ENCODE results near the gene SRD5A2. TPM values are rescaled to one million over a fixed set of nuclear protein-coding genes. Genes with fewer than 3 reads are reported as not detected.
A peak's percentile ranks its signal among the peaks of the same experiment; 100 is the strongest.

The SRD5A2 gene
- total RNA-seq, 1 donor from 2014 or later = 0.17 TPM

- Histone ChIP-seq H3K4me3 (ENCODE audit: low read depth, low read length) (no peak overlapping the region), H3K27me3 (ENCODE audit: control insufficient read depth, insufficient read depth, low read length) (no peaks in the 10 kb centered on the region), H3K36me3 (ENCODE audit: control insufficient read depth, insufficient read depth, low read length) (no peaks in the 10 kb centered on the region)
- TF ChIP-seq CTCF (IDR thresholded peaks at IDR 0.05; ENCODE audit: insufficient read depth, low read length, poor library complexity, severe bottlenecking) = no peak
- no peak for DNase-seq (ENCODE audit: low read depth)
Measured at GRCh38 chr2:31547485-31547884, 33.3 kb downstream of the SRD5A2 start.

DNA sequence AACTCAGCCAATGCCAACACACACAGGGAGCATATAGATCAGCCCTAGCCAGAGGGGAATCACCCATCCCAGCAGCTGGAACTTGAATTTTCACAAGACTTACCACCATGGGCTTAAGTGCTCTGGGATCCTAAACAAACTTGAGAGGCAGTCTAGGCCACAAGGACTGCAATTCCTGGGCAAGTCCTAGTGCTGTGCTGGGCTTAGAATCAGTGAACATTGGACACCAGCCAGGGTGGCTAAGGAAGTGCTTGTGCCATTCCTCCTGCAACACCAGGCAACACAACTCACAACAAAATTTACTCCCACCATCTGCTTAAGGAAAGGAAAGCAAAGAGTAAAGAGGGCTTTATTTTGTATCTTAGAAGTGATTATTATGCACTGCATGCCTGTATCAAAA lies 38.9 kb downstream of the SRD5A2 start:
- no peak for DNase-seq (ENCODE audit: low read depth)
- H3K27me3 ChIP-seq (ENCODE audit: control insufficient read depth, insufficient read depth, low read length) = peaks cover 6% of the 10 kb centered on the region
- TF ChIP-seq CTCF (IDR thresholded peaks at IDR 0.05; ENCODE audit: insufficient read depth, low read length, poor library complexity, severe bottlenecking) = no peak
- no peak overlapping the region for H3K4me3 ChIP-seq (ENCODE audit: low read depth, low read length)
- no peaks in the 10 kb centered on the region for H3K36me3 ChIP-seq (ENCODE audit: control insufficient read depth, insufficient read depth, low read length)

DNA sequence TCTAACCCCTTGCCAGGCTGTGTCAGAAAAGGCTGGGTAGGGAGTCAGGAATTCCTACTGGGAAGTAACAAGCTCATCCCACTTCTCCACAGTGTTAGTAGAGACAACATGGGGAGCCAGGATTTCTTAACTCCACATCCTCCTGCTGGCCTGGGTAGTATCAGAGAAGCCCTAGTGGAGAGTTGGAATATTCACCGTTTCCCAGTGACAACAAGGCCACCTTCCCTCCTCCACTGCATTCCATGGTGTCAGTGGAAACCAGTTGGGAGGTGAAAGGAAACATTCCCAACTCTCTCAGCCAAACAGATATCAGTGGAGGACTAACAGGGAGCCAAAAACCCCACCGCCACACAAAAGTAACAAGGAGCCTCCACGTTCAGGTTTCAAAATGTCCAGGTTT lies 41.2 kb downstream of the SRD5A2 start:
- TF ChIP-seq CTCF (IDR thresholded peaks at IDR 0.05; ENCODE audit: insufficient read depth, low read length, poor library complexity, severe bottlenecking) = no peak
- no peak for DNase-seq (ENCODE audit: low read depth)
- Histone ChIP-seq H3K4me3 (ENCODE audit: low read depth, low read length) (no peak overlapping the region), H3K27me3 (ENCODE audit: control insufficient read depth, insufficient read depth, low read length) (peaks cover 6% of the 10 kb centered on the region), H3K36me3 (ENCODE audit: control insufficient read depth, insufficient read depth, low read length) (no peaks in the 10 kb centered on the region)

DNA sequence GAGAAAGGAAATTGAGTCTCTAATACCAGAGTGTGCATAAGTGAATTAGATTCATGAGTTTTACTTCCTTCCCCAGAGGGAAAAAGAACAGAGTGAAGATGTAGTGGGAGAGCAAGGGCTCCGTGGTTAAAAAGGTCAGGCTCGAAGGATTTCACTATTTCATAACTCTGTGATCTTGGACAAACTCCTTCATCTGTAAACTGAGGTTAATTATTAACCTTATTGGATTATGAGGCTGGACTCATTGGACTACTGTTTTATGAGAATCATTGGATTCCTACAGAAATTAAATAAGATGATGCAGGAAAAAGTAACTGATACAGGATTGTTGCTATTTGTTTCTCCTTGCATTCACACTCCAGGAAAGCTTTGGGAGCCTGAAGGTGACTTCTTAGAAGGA lies 45.0 kb downstream of the SRD5A2 start:
- Histone ChIP-seq H3K27me3 (ENCODE audit: control insufficient read depth, insufficient read depth, low read length) (peaks cover 3% of the 10 kb centered on the region), H3K4me3 (ENCODE audit: low read depth, low read length) (no peak overlapping the region), H3K36me3 (ENCODE audit: control insufficient read depth, insufficient read depth, low read length) (no peaks in the 10 kb centered on the region)
- no peak for TF ChIP-seq CTCF (IDR thresholded peaks at IDR 0.05; ENCODE audit: insufficient read depth, low read length, poor library complexity, severe bottlenecking)
- peak; percentile 29 for DNase-seq (ENCODE audit: low read depth)

DNA sequence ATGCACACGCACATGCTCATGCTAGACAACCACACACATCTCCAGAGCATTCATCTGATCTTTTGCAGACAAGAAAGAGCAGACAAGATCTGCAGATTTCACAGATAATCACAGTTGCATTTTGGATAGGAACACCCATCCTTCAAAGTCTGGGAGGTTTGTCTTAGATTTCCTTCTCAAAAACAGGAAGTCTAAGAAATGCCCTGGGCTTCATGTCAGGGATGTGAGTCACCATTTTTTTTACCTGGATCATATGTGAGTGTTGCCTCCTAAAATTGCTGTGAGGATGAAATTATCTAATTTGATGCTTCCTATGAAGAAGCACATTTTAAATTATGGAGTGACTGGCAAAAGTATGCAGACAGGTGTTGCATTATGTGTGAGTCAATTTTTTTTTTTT lies 46.1 kb downstream of the SRD5A2 start:
- no peak overlapping the region for H3K4me3 ChIP-seq (ENCODE audit: low read depth, low read length)
- no peaks in the 10 kb centered on the region for H3K36me3 ChIP-seq (ENCODE audit: control insufficient read depth, insufficient read depth, low read length)
- no peak for DNase-seq (ENCODE audit: low read depth)
- no peaks in the 10 kb centered on the region for H3K27me3 ChIP-seq (ENCODE audit: control insufficient read depth, insufficient read depth, low read length)
- no peak for TF ChIP-seq CTCF (IDR thresholded peaks at IDR 0.05; ENCODE audit: insufficient read depth, low read length, poor library complexity, severe bottlenecking)

DNA sequence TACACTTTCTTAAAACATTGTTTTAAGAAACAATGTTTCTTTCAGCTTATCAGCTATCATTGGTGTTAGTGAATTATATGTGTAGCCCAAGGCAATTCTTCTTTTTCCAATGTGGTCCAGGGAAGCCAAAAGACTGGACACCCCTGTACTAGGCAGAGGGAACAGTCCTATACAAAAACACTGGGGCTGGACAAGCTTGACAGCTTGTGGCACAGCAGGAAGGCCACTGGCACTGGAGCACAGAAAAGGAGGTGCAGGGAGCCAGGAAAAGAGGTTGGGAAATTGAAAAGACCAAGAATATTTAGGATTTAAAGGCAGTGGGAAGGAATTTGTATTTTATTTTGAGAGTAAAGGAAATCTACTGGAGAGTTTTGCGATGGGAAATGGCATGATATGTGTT lies 47.7 kb downstream of the SRD5A2 start:
- H3K36me3 ChIP-seq (ENCODE audit: control insufficient read depth, insufficient read depth, low read length) = no peaks in the 10 kb centered on the region
- H3K27me3 ChIP-seq (ENCODE audit: control insufficient read depth, insufficient read depth, low read length) = no peaks in the 10 kb centered on the region
- DNase-seq (ENCODE audit: low read depth) = no peak
- no peak for TF ChIP-seq CTCF (IDR thresholded peaks at IDR 0.05; ENCODE audit: insufficient read depth, low read length, poor library complexity, severe bottlenecking)
- H3K4me3 ChIP-seq (ENCODE audit: low read depth, low read length) = no peak overlapping the region

Data from kidney epithelial cell (primary cell).